ENCODE data around the gene SKAP2. TPM values are rescaled to one million over a fixed set of nuclear protein-coding genes. Genes with fewer than 3 reads are reported as not detected.

SKAP2 gene
- total and polyA plus RNA-seq, 2 of the 13 experiments (the other 11 are each of a cell fraction or from before 2014, with no cell fraction given) = 3.6 to 12.9 TPM

GRCh38 chr7:26694141-26694540, 170.2 kb downstream of the SKAP2 start:
- Histone ChIP-seq H3K79me2 (ENCODE audit: insufficient read depth, low read length) (no peaks in the 10 kb centered on the region), H3K27ac (ENCODE audit: extremely low read length, insufficient read depth, low read length) (no peak overlapping the region), H3K9me3 (ENCODE audit: low read length) (no peaks in the 10 kb centered on the region), H3K36me3 (replicated peaks in 1 of 2; ENCODE audit: control insufficient read depth in 1 of 2, insufficient read depth in 2 of 2, low read length in 2 of 2) (no peaks in the 10 kb centered on the region), H3K4me2 (ENCODE audit: low read depth, low read length) (no peak overlapping the region), H3K9ac (ENCODE audit: insufficient read depth, low read depth, low read length) (no peak overlapping the region), H4K20me1 (ENCODE audit: insufficient read depth, low read length) (no peaks in the 10 kb centered on the region), H3K4me3 (replicated peaks in 1 of 3; ENCODE audit: insufficient read depth in 1 of 3, low read depth in 2 of 3, low read length in 3 of 3) (no peak overlapping the region), H3K4me1 (ENCODE audit: insufficient read depth, low read length) (peaks cover 28% of the 10 kb centered on the region), H2AFZ (ENCODE audit: low read length) (no peak overlapping the region), H3K27me3 (ENCODE audit: control insufficient read depth in 1 of 2, insufficient read depth in 2 of 2, low read length in 2 of 2) (no peaks in the 10 kb centered on the region)
- DNase-seq (ENCODE audit: low spot score) = no peak
- in situ Hi-C loops (cut with HindIII; ENCODE audit: extremely low pct_ligation_motif_present, low pct_unique_long_range_greater_than_20kb) = no loop called here
- TF ChIP-seq ADNP (CRISPR knock-in tag; IDR thresholded peaks at IDR 0.05) = no peak
- TF ChIP-seq NFIC (IDR thresholded peaks at IDR 0.05; ENCODE audit: low read length) = no peak
- TF ChIP-seq ZNF747 (CRISPR knock-in tag; IDR thresholded peaks at IDR 0.05; ENCODE audit: borderline replicate concordance) = no peak
- no peak for TF ChIP-seq NFE2L2 (IDR thresholded peaks at IDR 0.05; ENCODE audit: low read length)
- TF ChIP-seq ARNT (IDR thresholded peaks at IDR 0.05) = no peak
- no peak for TF ChIP-seq MAZ (IDR thresholded peaks at IDR 0.05; ENCODE audit: borderline replicate concordance, low read depth, low read length)
- no peak for TF ChIP-seq MAZ (CRISPR knock-in tag; IDR thresholded peaks at IDR 0.05; ENCODE audit: low read depth)
- no peak for TF ChIP-seq ZNF451 (CRISPR knock-in tag; IDR thresholded peaks at IDR 0.05)
- TF ChIP-seq FOXP4 (CRISPR knock-in tag; IDR thresholded peaks at IDR 0.05) = no peak
- TF ChIP-seq HNRNPUL1 (IDR thresholded peaks at IDR 0.05; ENCODE audit: low read depth, low read length) = no peak
- TF ChIP-seq ZNF720 (CRISPR knock-in tag; IDR thresholded peaks at IDR 0.05) = no peak
- TF ChIP-seq SRY (CRISPR knock-in tag; IDR thresholded peaks at IDR 0.05) = no peak
- TF ChIP-seq TAF15 (IDR thresholded peaks at IDR 0.05; ENCODE audit: low read depth, low read length, poor library complexity, severe bottlenecking) = no peak
- no peak for TF ChIP-seq MED1 (CRISPR knock-in tag; IDR thresholded peaks at IDR 0.05)
- no peak for TF ChIP-seq SRSF4 (IDR thresholded peaks at IDR 0.05; ENCODE audit: low read depth, low read length, poor library complexity, severe bottlenecking)
- TF ChIP-seq NFATC3 (CRISPR knock-in tag; IDR thresholded peaks at IDR 0.05) = no peak
- ChIA-PET POLR2A (no interaction called here), CTCF (ENCODE audit: low intra/inter-chr PET ratio, low total read pairs) (no interaction called here)
- no TSS peak for BruUV-seq (replicated peaks)
- no peak for FAIRE-seq
- intact Hi-C loops (cut with micrococcal nuclease; ENCODE audit: unreplicated experiment) = no loop called here
- no peak for ATAC-seq
